NCI-H748 (cell line): ENCODE measurements around the gene PTF1A.

Source experiments
- DNase-seq: peaks from one replicate; lab custom pipeline; 2025; ENCODE audit not compliant: unreplicated experiment; lab: John Stamatoyannopoulos, UW

The PTF1A gene

GRCh38 chr10:23186178-23186577 lies 5.9 kb upstream of the PTF1A start:
- no peak for DNase-seq

DNA sequence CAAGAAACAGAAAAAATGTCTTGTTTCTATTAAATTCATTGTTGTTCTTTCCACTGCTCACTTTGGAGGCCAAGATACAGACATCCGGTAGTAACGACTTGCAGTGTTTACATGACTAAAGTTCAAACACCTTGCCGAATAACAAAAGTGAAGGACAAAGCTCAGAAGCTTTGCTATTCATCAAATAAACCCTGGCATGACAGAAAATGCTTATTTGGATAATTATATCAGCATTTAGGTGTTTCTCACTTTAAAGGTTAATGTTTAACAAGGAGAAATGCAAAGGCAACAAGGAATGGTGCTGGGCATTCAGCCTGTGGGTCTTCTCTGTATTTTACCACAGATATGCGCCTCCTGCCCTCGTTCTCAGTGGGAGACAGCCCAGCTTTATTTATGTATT lies 5.4 kb upstream of the PTF1A start:
- no peak for DNase-seq

DNA sequence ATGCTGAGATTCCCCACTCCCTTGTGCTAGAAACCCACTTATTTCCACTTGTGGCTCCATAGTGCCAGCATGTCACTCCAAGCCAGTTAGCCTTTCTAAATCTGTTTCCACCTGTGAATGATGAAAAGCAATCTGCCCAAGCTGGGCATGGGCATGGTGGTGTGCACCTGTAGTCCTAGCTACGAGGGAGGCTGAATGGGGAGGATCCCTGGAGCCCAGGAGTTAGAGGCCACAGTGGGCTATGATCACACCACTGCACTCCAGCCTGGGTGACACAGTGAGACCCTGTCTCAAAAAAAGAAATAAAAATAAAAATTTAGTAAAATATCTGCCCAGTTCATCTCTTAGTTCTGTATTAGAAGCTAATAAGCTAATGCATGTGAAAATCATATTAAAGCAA lies 5.0 kb upstream of the PTF1A start:
- no peak for DNase-seq

GRCh38 chr10:23189024-23189423 lies 3.1 kb upstream of the PTF1A start:
- no peak for DNase-seq

DNA sequence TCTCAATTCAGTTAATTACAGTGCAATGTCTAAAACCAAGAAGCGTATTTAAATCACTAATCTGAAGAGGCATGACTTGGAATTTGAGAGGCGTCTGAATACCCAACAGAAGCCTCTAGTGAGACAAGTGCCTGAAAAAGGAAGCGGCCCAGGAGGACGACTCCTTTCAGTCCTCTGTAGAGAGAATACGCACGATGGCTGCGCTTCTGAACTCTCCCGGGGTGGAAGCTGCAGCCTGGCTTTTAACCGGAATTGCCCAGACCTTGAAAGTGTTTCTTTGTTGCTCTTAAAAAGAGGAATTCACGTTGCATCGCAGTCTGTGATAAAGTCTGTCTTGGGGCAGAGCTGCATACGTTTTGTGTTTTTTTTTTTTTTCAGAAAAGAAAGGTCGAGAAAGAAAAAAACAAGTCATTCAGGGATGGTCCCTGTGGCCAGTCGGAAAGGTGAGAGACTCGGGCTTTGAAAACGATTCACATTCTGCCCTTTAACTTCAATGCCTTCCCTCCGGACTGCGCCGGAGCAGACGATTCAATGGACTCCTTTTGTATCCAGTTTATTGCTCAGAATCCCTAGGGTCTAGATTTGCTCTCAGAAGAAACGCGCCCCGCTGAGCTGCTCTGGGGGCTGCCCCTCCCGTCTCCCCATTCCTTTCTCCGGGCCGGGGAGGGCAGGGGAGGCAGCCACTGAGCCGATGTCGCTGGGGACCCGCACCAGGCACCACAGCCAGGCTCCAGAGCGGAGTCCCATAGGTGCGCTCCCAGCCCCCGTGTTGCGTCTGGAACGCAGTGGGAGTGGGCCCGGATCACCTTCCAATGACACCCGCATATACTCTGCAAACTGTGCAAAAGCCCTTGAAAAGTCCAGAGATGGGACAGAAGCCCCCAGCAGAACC lies 994 bp upstream of the PTF1A start:
- DNase-seq: peak; percentile 36

- peak; percentile 60 for DNase-seq
These were observed 761 bp downstream of the PTF1A start for GRCh38 chr10:23192712-23193434.

GRCh38 chr10:23193435-23194074 lies 1.4 kb downstream of the PTF1A start:
- no peak for DNase-seq

DNA sequence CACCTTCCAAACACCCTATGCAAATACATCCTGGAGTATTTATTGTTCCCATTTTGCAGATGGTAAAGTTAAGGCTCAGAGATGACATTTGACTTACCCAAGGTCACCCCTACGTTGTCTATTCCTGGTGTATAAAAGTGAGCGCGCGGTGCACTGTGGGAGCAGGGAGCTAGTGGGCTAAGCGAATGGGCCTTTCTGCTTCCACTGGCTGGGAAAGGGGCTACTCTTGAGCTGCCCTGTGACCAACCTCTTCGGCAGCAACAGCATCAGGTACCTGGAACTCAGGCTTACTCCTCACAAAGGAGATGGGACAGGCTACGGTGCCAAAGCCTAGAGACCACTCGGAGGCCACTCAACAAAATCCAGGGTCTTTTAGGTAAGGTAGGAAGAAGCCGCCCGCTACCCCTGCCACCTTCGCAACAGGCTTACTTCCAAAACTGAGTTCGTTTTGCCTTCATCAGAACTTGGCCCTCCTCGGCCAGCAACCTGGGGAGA lies 2.4 kb downstream of the PTF1A start:
- no peak for DNase-seq

DNA sequence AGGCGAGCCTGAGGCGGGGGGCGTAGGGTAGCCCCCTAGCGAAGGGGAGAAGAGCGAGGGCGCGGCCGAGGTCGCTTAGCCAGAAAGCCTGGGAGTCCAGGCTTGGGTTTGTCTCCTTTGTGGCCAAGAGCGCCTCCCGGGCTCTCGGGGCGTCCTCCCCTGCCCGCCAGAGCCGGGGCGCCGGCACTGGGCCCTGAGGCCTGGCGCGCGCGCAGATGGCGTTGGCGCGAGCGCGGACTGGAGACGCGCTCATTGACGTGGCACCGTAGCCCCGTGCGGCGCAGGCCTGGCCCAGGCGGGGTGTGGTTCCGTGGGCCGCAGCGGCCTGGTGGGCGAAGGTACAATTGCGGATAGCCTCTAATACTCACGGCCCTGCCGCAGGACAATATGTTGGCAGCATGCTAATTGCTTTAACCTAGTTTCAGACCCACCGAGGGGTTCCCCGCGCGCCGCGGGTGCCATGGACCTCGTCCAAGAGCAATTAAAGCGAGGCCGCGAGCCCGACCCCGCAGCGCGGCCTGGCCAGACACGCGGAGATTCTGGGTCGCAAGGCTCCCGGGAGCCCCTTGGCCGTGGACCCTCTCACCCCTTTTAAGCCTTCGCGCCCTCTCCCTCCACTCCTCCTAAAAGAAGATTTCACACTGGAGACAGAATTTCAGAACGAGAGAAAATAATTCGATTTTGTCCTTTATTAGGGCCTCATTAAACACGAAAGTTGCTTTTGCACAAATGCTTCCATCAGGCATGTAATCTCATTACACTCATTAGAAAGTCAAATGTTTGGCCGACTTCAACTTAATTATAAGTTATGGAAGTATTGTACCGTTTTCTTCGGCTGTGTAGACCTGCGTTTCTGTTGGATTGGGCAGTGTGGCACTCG lies 3.1 kb downstream of the PTF1A start:
- no peak for DNase-seq

DNA sequence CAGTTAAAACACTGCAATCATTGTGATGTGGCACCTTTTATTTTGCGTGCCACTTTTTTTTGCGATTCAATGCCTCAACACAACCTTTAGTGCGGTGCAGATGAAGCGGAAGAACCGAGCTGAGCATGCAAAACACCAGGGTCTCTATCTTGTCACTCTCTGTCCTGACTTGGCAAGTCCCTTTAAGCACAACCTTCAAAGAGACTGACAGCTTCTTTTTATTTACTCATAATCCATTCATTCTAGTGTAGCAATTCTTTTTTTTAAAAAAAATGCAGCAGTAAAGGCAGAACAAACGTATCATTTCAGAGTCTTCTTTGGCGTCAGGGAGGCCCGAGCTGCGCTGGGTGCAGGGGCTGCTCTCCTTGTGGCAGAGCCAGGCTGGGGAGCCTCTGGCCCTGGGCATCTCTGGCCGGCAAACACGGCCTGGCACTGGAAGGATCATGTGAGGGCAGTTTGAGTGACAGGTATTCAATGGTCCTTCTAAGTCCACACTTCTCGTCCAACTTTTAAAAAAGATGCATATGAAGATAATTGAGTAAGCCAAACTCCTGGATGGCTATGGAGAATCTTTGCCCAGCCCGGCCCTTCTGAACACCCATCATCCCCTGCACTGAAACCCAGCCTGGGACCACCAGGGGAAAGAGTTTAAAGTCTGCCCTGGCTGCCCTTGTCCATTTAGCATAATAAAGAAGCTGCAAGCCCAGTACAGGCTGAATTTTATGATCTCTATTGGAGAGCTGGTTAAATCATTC lies 3.9 kb downstream of the PTF1A start:
- no peak for DNase-seq

DNA sequence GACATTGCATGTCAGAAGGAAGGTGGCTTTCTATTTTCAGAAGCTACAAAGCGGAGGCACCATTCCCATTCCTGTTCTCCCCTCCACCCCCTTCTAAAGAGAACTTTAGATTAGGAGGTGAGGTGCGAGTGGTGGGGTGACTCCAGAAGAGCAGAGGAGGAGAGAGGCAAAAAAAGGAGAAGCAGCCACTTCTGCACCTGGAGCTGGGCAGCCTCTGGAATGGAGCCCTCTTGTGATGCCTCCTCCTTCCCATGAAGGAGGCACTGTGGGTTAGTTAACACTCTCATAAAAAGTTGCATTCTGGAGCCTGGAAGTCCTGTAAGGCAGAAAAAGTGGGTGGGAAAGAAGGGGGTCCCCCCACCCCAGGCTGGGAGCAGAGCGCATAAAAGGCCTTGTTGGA lies 4.8 kb downstream of the PTF1A start:
- no peak for DNase-seq

DNA sequence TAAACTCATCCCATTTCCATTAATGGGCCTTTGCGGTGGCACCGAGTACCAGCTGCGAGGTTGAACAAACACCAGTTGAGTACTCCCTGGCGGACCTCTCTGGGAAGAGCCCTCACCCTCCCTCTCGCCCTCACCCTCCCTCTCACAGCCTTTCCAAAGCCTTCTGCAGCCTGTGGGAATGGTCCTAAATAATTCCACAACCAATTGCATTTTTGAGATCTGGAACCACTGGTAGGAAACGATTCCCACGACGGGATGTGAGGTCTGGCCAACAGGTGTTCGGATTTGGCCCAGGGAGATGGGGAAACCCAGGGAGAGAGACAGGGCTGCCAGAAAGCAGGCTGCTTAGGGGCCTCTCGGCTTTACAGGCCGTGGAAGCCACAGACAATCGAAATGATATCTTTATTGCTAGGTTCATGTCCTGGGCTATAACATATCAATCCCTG lies 5.3 kb downstream of the PTF1A start:
- peak; percentile 85 for DNase-seq

- peak; percentile 70 for DNase-seq
These were observed 6.5 kb downstream of the PTF1A start for GRCh38 chr10:23198610-23198939.

- DNase-seq: peak; percentile 49
These were observed 7.0 kb downstream of the PTF1A start for GRCh38 chr10:23198940-23199767.

GRCh38 chr10:23199768-23200511 lies 7.8 kb downstream of the PTF1A start:
- DNase-seq: peak; percentile 24

GRCh38 chr10:23200586-23200985 lies 8.5 kb downstream of the PTF1A start:
- no peak for DNase-seq

GRCh38 chr10:23200997-23201652 lies 9.0 kb downstream of the PTF1A start:
- no peak for DNase-seq

GRCh38 chr10:23201837-23202236 lies 9.7 kb downstream of the PTF1A start:
- DNase-seq: no peak
